ENCODE data around the gene PRR14L. TPM values are rescaled to one million over a fixed set of nuclear protein-coding genes. Genes with fewer than 3 reads are reported as not detected.
"Not testable (repeated sequence)": the region's sequence is repeated elsewhere in the genome, so short reads cannot be mapped to it uniquely, and the experiment has no call there.

PRR14L gene
- total RNA-seq, 1 donor from 2014 or later, result 69.8 TPM

DNA sequence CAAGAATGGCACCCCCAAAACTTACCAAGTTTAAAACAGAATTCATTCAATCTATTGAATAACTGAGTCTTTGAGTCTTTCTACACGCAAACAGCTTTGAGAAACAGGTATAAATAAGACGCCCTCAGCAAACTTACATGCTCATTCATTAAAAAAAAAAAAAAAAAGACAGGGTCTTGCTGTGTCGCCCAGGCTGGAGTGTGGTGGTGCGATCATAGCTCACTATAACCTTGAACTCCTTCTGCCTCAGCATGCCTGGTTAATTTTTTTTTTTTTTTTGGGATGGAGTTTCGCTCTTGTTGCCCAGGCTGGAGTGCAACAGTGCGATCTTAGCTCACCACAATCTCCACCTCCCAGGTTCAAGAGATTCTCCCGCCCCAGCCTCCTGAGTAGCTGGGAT is 6.1 kb downstream of the PRR14L start:
- H3K9me3 ChIP-seq (ENCODE audit: insufficient read depth, low read depth, low read length), result no peaks in the 10 kb centered on the region
- TF ChIP-seq EZH2 (IDR thresholded peaks at IDR 0.05; ENCODE audit: insufficient read depth, low read length), result no peak
- TF ChIP-seq, protein P1, sequence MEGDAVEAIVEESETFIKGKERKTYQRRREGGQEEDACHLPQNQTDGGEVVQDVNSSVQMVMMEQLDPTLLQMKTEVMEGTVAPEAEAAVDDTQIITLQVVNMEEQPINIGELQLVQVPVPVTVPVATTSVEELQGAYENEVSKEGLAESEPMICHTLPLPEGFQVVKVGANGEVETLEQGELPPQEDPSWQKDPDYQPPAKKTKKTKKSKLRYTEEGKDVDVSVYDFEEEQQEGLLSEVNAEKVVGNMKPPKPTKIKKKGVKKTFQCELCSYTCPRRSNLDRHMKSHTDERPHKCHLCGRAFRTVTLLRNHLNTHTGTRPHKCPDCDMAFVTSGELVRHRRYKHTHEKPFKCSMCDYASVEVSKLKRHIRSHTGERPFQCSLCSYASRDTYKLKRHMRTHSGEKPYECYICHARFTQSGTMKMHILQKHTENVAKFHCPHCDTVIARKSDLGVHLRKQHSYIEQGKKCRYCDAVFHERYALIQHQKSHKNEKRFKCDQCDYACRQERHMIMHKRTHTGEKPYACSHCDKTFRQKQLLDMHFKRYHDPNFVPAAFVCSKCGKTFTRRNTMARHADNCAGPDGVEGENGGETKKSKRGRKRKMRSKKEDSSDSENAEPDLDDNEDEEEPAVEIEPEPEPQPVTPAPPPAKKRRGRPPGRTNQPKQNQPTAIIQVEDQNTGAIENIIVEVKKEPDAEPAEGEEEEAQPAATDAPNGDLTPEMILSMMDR (IDR thresholded peaks at IDR 0.05; ENCODE audit: insufficient read depth, low read depth, low read length), result no peak
- peaks cover 6% of the 10 kb centered on the region for H3K36me3 Mint-ChIP-seq (ENCODE audit: low read depth, unreplicated experiment)
- H4K20me1 ChIP-seq (ENCODE audit: insufficient read depth, low read length), result peaks cover 29% of the 10 kb centered on the region
- H3K4me1 ChIP-seq (ENCODE audit: insufficient read depth, low read length), result peaks cover 9% of the 10 kb centered on the region
- H3K4me1 Mint-ChIP-seq (ENCODE audit: low read depth, unreplicated experiment), result peaks cover 10% of the 10 kb centered on the region
- no peaks in the 10 kb centered on the region for H3K9me3 Mint-ChIP-seq (ENCODE audit: unreplicated experiment)
- H3K27me3 ChIP-seq (ENCODE audit: insufficient read depth, low read length), result no peaks in the 10 kb centered on the region
- no peak overlapping the region for H3K27ac Mint-ChIP-seq (ENCODE audit: unreplicated experiment)
- no peak overlapping the region for H3K9ac ChIP-seq (ENCODE audit: low read length)
- H3K4me3 ChIP-seq (ENCODE audit: insufficient read depth, low read depth, low read length), result no peak overlapping the region
- FAIRE-seq (no peak), DNase-seq (ENCODE audit: low read depth) (no peak)
- H3K27ac ChIP-seq (ENCODE audit: low read depth, low read length), result no peak overlapping the region
- H2AFZ ChIP-seq (ENCODE audit: low read depth, low read length), result no peak overlapping the region
- H3K79me2 ChIP-seq (ENCODE audit: insufficient read depth, low read length), result peaks cover 91% of the 10 kb centered on the region
- no peaks in the 10 kb centered on the region for H3K27me3 Mint-ChIP-seq (ENCODE audit: low read depth, unreplicated experiment)
- peaks cover 8% of the 10 kb centered on the region for H3K36me3 ChIP-seq (ENCODE audit: insufficient read depth, low read length)
- H3K4me3 Mint-ChIP-seq (ENCODE audit: unreplicated experiment), result no peak overlapping the region
- H3K4me2 ChIP-seq (ENCODE audit: low read length), result no peak overlapping the region

DNA sequence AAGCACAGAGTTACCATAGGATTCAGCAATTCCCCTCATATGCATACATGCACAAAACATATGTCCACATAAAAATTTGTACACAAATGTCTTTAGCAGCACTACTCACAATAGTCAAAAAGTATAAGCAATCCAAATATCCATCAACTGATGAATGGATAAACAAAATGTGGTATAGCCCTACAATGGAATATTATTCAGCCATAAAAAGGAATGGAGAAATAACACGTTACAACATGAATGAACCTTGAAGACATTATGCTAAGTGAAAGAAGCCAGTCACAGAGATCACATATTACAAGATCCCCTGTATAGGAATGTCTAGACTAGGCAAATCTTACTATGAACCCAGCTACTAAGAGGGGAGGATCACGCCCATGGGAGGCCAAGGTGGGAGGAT is 7.2 kb downstream of the PRR14L start:
- H3K4me3 Mint-ChIP-seq (ENCODE audit: unreplicated experiment), result no peak overlapping the region
- no peak for FAIRE-seq

DNA sequence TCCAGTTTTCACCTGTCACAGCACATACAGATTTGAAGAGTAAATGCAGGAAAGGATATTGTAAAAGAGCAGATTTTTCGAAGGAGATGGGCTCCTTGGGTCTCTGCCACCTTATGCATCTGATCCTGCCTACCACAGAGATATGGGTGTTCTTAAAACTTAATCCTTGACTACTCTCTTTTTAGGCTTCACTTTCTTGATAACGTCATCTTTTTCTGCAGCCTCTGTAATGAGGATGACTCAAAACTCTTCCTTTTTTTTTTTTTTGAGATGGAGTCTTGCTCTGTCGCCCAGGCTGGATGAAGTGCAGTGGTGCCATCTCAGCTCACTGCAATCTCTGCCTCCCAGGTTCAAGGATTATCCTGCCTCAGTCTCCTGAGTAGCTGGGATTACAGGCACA is 7.8 kb downstream of the PRR14L start:
- H4K20me1 ChIP-seq (ENCODE audit: insufficient read depth, low read length), result peaks cover 44% of the 10 kb centered on the region
- FAIRE-seq (no peak), DNase-seq (ENCODE audit: low read depth) (no peak)
- H3K79me2 ChIP-seq (ENCODE audit: insufficient read depth, low read length), result peaks cover 90% of the 10 kb centered on the region
- Mint-ChIP-seq H3K9me3 (ENCODE audit: unreplicated experiment) (no peaks in the 10 kb centered on the region), H3K27ac (ENCODE audit: unreplicated experiment) (no peak overlapping the region), H3K4me1 (ENCODE audit: low read depth, unreplicated experiment) (peaks cover 5% of the 10 kb centered on the region), H3K36me3 (ENCODE audit: low read depth, unreplicated experiment) (peaks cover 12% of the 10 kb centered on the region), H3K27me3 (ENCODE audit: low read depth, unreplicated experiment) (no peaks in the 10 kb centered on the region), H3K4me3 (ENCODE audit: unreplicated experiment) (no peak overlapping the region)
- no peaks in the 10 kb centered on the region for H3K9me3 ChIP-seq (ENCODE audit: insufficient read depth, low read depth, low read length)
- peaks cover 8% of the 10 kb centered on the region for H3K36me3 ChIP-seq (ENCODE audit: insufficient read depth, low read length)
- no peak overlapping the region for H3K27ac ChIP-seq (ENCODE audit: low read depth, low read length)
- no peaks in the 10 kb centered on the region for H3K4me1 ChIP-seq (ENCODE audit: insufficient read depth, low read length)
- H3K4me3 ChIP-seq (ENCODE audit: insufficient read depth, low read depth, low read length), result no peak overlapping the region
- TF ChIP-seq EZH2 (IDR thresholded peaks at IDR 0.05; ENCODE audit: insufficient read depth, low read length), result no peak
- TF ChIP-seq, protein P1 (IDR thresholded peaks at IDR 0.05; ENCODE audit: insufficient read depth, low read depth, low read length), result no peak
- no peak overlapping the region for H3K9ac ChIP-seq (ENCODE audit: low read length)
- no peak overlapping the region for H3K4me2 ChIP-seq (ENCODE audit: low read length)
- no peak overlapping the region for H2AFZ ChIP-seq (ENCODE audit: low read depth, low read length)
- H3K27me3 ChIP-seq (ENCODE audit: insufficient read depth, low read length), result no peaks in the 10 kb centered on the region

More for the DNA sequence above, 7.2 kb downstream of the PRR14L start:
- H3K36me3 Mint-ChIP-seq (ENCODE audit: low read depth, unreplicated experiment), result peaks cover 12% of the 10 kb centered on the region
- Histone ChIP-seq H3K4me3 (ENCODE audit: insufficient read depth, low read depth, low read length) (no peak overlapping the region), H3K9ac (ENCODE audit: low read length) (no peak overlapping the region), H3K27ac (ENCODE audit: low read depth, low read length) (no peak overlapping the region), H3K27me3 (ENCODE audit: insufficient read depth, low read length) (no peaks in the 10 kb centered on the region), H3K79me2 (ENCODE audit: insufficient read depth, low read length) (peaks cover 90% of the 10 kb centered on the region), H4K20me1 (ENCODE audit: insufficient read depth, low read length) (peaks cover 39% of the 10 kb centered on the region), H3K4me1 (ENCODE audit: insufficient read depth, low read length) (no peaks in the 10 kb centered on the region), H3K36me3 (ENCODE audit: insufficient read depth, low read length) (peaks cover 8% of the 10 kb centered on the region), H2AFZ (ENCODE audit: low read depth, low read length) (no peak overlapping the region), H3K9me3 (ENCODE audit: insufficient read depth, low read depth, low read length) (no peaks in the 10 kb centered on the region), H3K4me2 (ENCODE audit: low read length) (no peak overlapping the region)
- no peak for TF ChIP-seq EZH2 (IDR thresholded peaks at IDR 0.05; ENCODE audit: insufficient read depth, low read length)
- TF ChIP-seq, protein P1 (IDR thresholded peaks at IDR 0.05; ENCODE audit: insufficient read depth, low read depth, low read length), result no peak
- H3K27ac Mint-ChIP-seq (ENCODE audit: unreplicated experiment), result no peak overlapping the region
- H3K4me1 Mint-ChIP-seq (ENCODE audit: low read depth, unreplicated experiment), result peaks cover 9% of the 10 kb centered on the region
- no peaks in the 10 kb centered on the region for H3K27me3 Mint-ChIP-seq (ENCODE audit: low read depth, unreplicated experiment)
- DNase-seq (ENCODE audit: low read depth), result no peak
- H3K9me3 Mint-ChIP-seq (ENCODE audit: unreplicated experiment), result no peaks in the 10 kb centered on the region

DNA sequence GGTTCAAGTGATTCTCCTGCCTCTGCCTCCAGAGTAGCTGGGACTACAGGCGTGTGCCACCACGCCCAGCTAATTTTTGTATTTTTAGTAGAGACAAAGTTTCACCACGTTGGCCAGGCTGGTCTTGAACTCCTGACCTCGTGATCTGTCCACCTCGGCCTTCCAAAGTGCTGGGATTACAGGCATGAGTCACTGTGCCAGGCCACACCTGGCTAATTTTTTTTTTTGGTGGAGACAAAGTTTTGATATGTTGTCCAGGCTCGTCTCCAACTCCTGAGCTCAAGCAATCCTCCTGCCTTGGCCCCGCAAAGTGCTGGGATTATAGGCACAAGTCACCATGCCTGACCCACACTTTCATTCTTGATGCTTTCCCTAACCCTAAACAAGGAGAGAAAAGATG is 9.6 kb downstream of the PRR14L start:
- not testable (repeated sequence) for H3K4me2 ChIP-seq (ENCODE audit: low read length); H3K27ac ChIP-seq (ENCODE audit: low read depth, low read length); H3K4me1 ChIP-seq (ENCODE audit: insufficient read depth, low read length); H3K27ac Mint-ChIP-seq (ENCODE audit: unreplicated experiment); H3K4me3 ChIP-seq (ENCODE audit: insufficient read depth, low read depth, low read length); H2AFZ ChIP-seq (ENCODE audit: low read depth, low read length); H3K4me1 Mint-ChIP-seq (ENCODE audit: low read depth, unreplicated experiment); H3K27me3 Mint-ChIP-seq (ENCODE audit: low read depth, unreplicated experiment); H3K4me3 Mint-ChIP-seq (ENCODE audit: unreplicated experiment); H3K9ac ChIP-seq (ENCODE audit: low read length); H3K9me3 ChIP-seq (ENCODE audit: insufficient read depth, low read depth, low read length); DNase-seq (ENCODE audit: low read depth); H3K36me3 ChIP-seq (ENCODE audit: insufficient read depth, low read length); H3K9me3 Mint-ChIP-seq (ENCODE audit: unreplicated experiment); FAIRE-seq; H3K27me3 ChIP-seq (ENCODE audit: insufficient read depth, low read length)
- peaks cover 52% of the 10 kb centered on the region for H4K20me1 ChIP-seq (ENCODE audit: insufficient read depth, low read length)
- H3K79me2 ChIP-seq (ENCODE audit: insufficient read depth, low read length), result peaks cover 88% of the 10 kb centered on the region
- peaks cover 12% of the 10 kb centered on the region for H3K36me3 Mint-ChIP-seq (ENCODE audit: low read depth, unreplicated experiment)
